ENCODE measurements around the gene CPLX1.

GRCh38 chr4:803884-804283 is 22.0 kb downstream of the CPLX1 start:
- no peak for TF ChIP-seq POLR2A (IDR thresholded peaks at IDR 0.05)
- TF ChIP-seq, protein P1, sequence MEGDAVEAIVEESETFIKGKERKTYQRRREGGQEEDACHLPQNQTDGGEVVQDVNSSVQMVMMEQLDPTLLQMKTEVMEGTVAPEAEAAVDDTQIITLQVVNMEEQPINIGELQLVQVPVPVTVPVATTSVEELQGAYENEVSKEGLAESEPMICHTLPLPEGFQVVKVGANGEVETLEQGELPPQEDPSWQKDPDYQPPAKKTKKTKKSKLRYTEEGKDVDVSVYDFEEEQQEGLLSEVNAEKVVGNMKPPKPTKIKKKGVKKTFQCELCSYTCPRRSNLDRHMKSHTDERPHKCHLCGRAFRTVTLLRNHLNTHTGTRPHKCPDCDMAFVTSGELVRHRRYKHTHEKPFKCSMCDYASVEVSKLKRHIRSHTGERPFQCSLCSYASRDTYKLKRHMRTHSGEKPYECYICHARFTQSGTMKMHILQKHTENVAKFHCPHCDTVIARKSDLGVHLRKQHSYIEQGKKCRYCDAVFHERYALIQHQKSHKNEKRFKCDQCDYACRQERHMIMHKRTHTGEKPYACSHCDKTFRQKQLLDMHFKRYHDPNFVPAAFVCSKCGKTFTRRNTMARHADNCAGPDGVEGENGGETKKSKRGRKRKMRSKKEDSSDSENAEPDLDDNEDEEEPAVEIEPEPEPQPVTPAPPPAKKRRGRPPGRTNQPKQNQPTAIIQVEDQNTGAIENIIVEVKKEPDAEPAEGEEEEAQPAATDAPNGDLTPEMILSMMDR (IDR thresholded peaks at IDR 0.05) = no peak

Data from tibial nerve (tissue), 3 donors.